Activated T-helper 17 cell treated with anti-CD3 and anti-CD28 coated beads, Interleukin-2, amount 50 U/mL, for 72 hours (primary cell): ENCODE measurements around the gene LAMA5. TPM values are rescaled to one million over a fixed set of nuclear protein-coding genes. Genes with fewer than 3 reads are reported as not detected.

Experiments used
- ATAC-seq: fragments of 150-1000 bp; cut with Tn5 transposase; replicated peaks from 2 replicates; pipeline ENCODE4 v1.10.0; 2021; ENCODE audit warnings: mild to moderate bottlenecking, moderate library complexity
- H3K27ac Mint-ChIP-seq: one replicate; pipeline ENCODE4 v1.8.0; 2022; ENCODE audit warnings: mixed read lengths
- H3K27me3 Mint-ChIP-seq: one replicate; pipeline ENCODE4 v1.8.0; 2022; ENCODE audit warnings: mixed read lengths
- H3K36me3 Mint-ChIP-seq: one replicate; pipeline ENCODE4 v1.8.0; 2022; ENCODE audit warnings: low read depth, mild to moderate bottlenecking, mixed read lengths
- H3K4me1 Mint-ChIP-seq: one replicate; pipeline ENCODE4 v1.8.0; 2022; ENCODE audit warnings: mixed read lengths
- H3K4me3 Mint-ChIP-seq: one replicate; pipeline ENCODE4 v1.8.0; 2022; ENCODE audit warnings: mild to moderate bottlenecking, mixed read lengths
- H3K9me3 Mint-ChIP-seq: one replicate; pipeline ENCODE4 v1.8.0; 2022; ENCODE audit warnings: mixed read lengths
- total RNA-seq, 2 donors: library from RNA; stranded (reverse); gene quantifications; one replicate each; pipeline ENCODE4 v1.2.3, GENCODE V29; 2022

Gene LAMA5
- total RNA-seq, 2 donors from 2014 or later = 0.29 to 0.39 TPM

GRCh38 chr20:62362590-62362940 is 4.5 kb downstream of the LAMA5 start:
- Mint-ChIP-seq H3K27ac (no peak overlapping the region), H3K9me3 (no peaks in the 10 kb centered on the region), H3K4me3 (no peak overlapping the region), H3K27me3 (peaks cover 9% of the 10 kb centered on the region), H3K36me3 (no peaks in the 10 kb centered on the region), H3K4me1 (no peaks in the 10 kb centered on the region)
- no peak for ATAC-seq

DNA sequence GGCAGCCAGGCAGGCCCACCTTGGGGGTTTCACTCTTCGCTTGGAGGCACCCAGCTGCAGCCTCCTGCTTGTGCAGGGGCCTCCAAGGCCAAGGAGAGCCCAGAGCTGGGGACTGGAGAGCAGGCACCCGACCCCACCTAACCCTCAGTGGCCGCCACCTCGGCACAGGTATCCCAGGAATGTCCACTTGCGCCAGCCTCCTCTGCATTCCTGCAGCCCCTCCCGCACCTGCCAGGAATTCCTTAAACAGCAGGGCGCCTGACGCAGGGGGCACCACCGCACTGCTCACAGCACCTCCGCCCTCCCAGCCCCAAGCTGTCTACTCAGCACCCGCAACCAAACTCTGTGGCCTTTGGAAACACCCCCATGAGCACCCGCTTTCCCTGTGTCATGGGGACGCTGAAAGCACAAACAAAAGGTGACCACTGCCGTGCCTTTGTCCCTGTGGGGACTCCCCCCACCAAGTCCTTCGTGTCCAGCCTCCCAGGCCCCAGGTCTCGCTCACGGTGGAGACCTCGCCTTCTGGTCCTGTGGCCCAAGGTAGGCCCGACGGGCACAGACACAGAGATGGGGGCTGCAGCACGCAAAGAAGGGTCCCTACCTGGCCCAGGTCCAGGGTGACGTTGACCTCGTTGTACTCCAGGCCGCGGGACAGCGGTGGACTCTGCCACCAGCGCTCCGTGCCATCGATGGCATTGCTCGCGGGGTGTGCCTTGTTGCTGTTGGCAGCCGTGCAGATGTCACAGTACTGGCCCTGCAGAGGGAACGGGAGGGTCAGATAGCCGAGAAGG is 5.1 kb downstream of the LAMA5 start:
- no peak for ATAC-seq
- H3K36me3 Mint-ChIP-seq = no peaks in the 10 kb centered on the region
- no peaks in the 10 kb centered on the region for H3K9me3 Mint-ChIP-seq
- no peak overlapping the region for H3K4me3 Mint-ChIP-seq
- no peak overlapping the region for H3K27ac Mint-ChIP-seq
- no peaks in the 10 kb centered on the region for H3K4me1 Mint-ChIP-seq
- peaks cover 9% of the 10 kb centered on the region for H3K27me3 Mint-ChIP-seq

GRCh38 chr20:62360854-62361798 is 6.0 kb downstream of the LAMA5 start:
- Mint-ChIP-seq H3K4me1 (no peaks in the 10 kb centered on the region), H3K36me3 (no peaks in the 10 kb centered on the region), H3K4me3 (no peak overlapping the region), H3K27ac (no peak overlapping the region), H3K9me3 (no peaks in the 10 kb centered on the region), H3K27me3 (peaks cover 9% of the 10 kb centered on the region)
- no peak for ATAC-seq

- no peaks in the 10 kb centered on the region for H3K9me3 Mint-ChIP-seq
- ATAC-seq = no peak
These were observed 7.5 kb downstream of the LAMA5 start for GRCh38 chr20:62359491-62360121.

DNA sequence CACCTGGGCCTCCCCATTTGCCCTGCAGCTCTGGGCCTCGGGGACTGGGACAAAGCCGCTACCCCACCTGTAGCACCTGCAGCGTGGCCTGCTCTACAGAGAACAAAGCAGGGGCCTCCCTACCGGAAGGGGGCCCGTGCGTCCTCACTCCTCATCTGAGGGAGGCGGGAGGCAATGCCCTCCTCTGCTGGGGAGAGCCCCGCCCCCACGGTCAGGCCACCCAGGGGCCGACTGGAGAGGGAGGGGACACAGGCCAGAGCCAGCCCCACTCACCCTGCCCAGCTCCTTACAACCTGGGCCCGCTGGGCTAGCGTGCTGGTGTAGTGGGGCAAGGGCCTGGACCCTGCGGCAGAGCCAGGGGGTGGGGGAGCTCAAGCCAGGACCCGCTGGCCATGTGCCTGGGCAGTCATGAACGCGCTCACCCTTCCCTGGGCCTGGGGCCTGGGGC is 8.0 kb downstream of the LAMA5 start:
- no peak overlapping the region for H3K4me3 Mint-ChIP-seq
- no peaks in the 10 kb centered on the region for H3K36me3 Mint-ChIP-seq
- H3K4me1 Mint-ChIP-seq = no peaks in the 10 kb centered on the region
- H3K9me3 Mint-ChIP-seq = no peaks in the 10 kb centered on the region
- ATAC-seq = no peak
- H3K27ac Mint-ChIP-seq = no peak overlapping the region
- H3K27me3 Mint-ChIP-seq = no peaks in the 10 kb centered on the region

More at GRCh38 chr20:62359491-62360121, 7.5 kb downstream of the LAMA5 start:
- H3K4me1 Mint-ChIP-seq = no peaks in the 10 kb centered on the region
- no peaks in the 10 kb centered on the region for H3K36me3 Mint-ChIP-seq
- H3K27me3 Mint-ChIP-seq = peaks cover under 1% of the 10 kb centered on the region
- no peak overlapping the region for H3K27ac Mint-ChIP-seq
- no peak overlapping the region for H3K4me3 Mint-ChIP-seq

DNA sequence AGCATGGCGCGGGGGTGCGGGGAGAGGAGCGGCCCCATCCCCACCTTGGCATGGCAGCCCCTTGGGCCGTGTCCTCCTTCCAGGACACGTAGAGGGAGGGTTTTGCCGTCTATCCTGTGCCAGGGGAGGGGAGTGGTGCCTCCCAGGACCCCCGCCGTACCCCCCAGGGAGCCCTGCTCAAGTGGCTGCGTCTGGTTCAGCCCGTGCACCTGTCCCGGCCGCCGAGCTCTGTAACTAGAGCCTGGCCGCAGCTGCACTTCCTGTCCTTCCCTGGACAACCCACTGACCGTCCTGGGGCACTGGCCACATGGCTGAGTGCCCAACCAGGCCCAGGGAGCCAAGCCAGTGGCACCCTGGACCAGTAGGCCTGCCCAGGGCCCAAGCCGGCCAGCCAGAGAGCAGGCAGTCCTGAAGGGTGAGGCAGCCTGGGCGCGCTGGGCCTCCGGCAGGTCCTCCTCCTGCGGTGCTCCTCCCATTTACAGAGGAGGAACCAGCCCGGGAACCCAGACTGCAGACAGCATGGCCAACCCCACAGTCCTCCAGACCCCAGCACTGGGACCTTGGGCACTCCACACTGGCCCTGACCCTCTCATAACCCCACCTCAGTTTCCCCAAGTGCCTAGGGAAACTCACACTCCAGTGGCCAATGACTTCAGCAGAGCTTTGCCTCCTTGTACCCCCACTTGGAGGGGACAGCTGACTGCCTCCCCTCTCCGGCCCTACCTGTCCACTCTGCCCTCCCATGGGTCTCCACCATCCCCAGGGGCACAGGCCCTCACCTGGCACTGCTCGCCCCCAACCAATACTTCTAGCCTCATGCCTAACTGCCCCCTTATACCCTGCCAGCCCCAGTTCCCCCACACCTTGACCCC is 8.7 kb downstream of the LAMA5 start:
- Mint-ChIP-seq H3K27me3 (no peaks in the 10 kb centered on the region), H3K27ac (no peak overlapping the region), H3K4me3 (no peak overlapping the region), H3K9me3 (no peaks in the 10 kb centered on the region), H3K36me3 (no peaks in the 10 kb centered on the region), H3K4me1 (no peaks in the 10 kb centered on the region)
- ATAC-seq = no peak

GRCh38 chr20:62357681-62358080 is 9.4 kb downstream of the LAMA5 start:
- no peaks in the 10 kb centered on the region for H3K36me3 Mint-ChIP-seq
- no peaks in the 10 kb centered on the region for H3K27me3 Mint-ChIP-seq
- H3K27ac Mint-ChIP-seq = no peak overlapping the region
- ATAC-seq = no peak
- H3K4me1 Mint-ChIP-seq = no peaks in the 10 kb centered on the region
- H3K9me3 Mint-ChIP-seq = no peaks in the 10 kb centered on the region
- no peak overlapping the region for H3K4me3 Mint-ChIP-seq

DNA sequence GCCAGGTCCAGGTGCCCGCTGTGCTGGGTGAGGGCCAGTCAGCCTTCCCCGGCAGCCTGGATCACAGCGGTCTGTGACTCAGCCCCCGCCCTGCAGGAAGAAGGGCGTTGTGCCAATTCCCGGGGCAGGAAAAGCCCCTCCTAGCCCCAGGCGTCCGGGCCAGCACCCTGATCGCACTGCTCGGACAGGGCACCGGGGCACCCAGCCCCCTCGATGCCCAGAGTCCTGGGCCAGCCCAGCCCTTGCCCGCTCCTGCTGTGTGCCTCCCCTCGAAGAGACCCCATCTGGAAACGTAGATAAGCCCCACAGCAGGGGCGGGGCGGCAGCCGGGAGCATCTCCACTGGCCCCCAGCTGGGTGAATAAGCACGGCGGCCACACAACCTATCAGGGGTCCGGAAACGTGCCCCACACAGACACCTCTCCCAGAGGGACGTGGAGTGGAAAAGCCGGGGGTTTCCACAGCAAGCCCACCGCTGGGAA is 9.9 kb downstream of the LAMA5 start:
- no peak overlapping the region for H3K27ac Mint-ChIP-seq
- H3K9me3 Mint-ChIP-seq = no peaks in the 10 kb centered on the region
- H3K36me3 Mint-ChIP-seq = no peaks in the 10 kb centered on the region
- ATAC-seq = no peak
- H3K4me1 Mint-ChIP-seq = no peaks in the 10 kb centered on the region
- H3K27me3 Mint-ChIP-seq = no peaks in the 10 kb centered on the region
- H3K4me3 Mint-ChIP-seq = no peak overlapping the region

- ATAC-seq = no peak
- Mint-ChIP-seq H3K9me3 (no peaks in the 10 kb centered on the region), H3K27me3 (no peaks in the 10 kb centered on the region), H3K4me1 (no peaks in the 10 kb centered on the region), H3K4me3 (no peak overlapping the region), H3K27ac (no peak overlapping the region), H3K36me3 (no peaks in the 10 kb centered on the region)
These were observed 10.4 kb downstream of the LAMA5 start for GRCh38 chr20:62356589-62357186.

DNA sequence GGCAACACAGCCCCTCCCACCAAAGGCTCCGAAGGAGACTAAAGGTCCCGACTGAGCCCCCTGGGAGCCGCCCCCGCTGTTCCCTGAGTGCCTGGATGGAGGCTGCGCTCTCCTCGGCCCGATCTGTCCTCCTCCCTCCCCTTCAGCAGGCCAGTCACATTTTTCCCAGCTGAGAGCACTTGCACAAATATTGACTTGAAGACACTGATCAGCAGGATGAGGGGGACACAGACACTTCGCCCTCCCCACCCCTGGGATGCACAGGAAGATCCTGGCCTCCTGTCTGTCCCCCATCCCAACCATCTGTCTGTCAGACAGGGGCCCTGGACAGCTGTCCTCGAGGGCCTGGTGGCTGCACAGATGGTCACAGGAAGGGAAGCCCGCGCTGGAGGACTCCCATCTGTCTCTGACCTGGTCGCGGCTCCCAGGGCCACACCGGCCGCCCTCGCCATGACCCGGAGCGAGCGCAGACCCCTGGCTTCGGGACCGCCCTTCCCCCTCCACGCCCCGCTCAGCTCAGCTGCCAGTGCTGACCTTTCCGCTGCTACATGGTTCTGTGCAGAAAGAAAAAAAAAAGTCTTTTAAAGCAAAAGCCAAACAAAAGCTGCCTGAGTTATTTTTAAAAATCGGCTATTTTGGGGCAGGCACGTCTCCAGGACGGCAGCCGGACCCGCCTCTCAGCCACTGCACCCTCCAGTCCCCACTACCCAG is 11.1 kb downstream of the LAMA5 start:
- ATAC-seq = no peak
- Mint-ChIP-seq H3K36me3 (no peaks in the 10 kb centered on the region), H3K27ac (no peak overlapping the region), H3K27me3 (no peaks in the 10 kb centered on the region), H3K4me1 (no peaks in the 10 kb centered on the region), H3K9me3 (no peaks in the 10 kb centered on the region), H3K4me3 (no peak overlapping the region)

DNA sequence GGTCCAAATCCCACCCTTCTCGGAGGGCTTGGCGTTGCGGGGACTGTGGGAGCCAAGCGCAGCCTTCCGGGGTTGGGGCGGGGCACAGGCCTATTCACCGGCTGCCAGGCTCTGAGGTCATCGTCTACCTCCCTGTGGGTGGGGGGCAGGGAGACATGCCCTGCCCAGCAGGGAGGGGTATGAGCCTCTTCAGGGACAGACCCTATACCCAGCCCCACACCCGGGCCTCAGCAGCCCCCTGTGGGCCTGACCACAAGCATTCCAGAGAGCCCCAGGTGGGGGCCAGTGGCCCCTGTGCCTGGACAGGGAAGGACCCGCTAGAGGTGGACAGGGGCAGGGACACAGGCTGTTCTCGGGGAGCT is 11.6 kb downstream of the LAMA5 start:
- H3K27ac Mint-ChIP-seq = no peak overlapping the region
- no peaks in the 10 kb centered on the region for H3K36me3 Mint-ChIP-seq
- ATAC-seq = no peak
- H3K9me3 Mint-ChIP-seq = no peaks in the 10 kb centered on the region
- H3K27me3 Mint-ChIP-seq = no peaks in the 10 kb centered on the region
- no peak overlapping the region for H3K4me3 Mint-ChIP-seq
- no peaks in the 10 kb centered on the region for H3K4me1 Mint-ChIP-seq

GRCh38 chr20:62354811-62355341 is 12.2 kb downstream of the LAMA5 start:
- no peak for ATAC-seq
- H3K27ac Mint-ChIP-seq = no peak overlapping the region
- H3K4me3 Mint-ChIP-seq = no peak overlapping the region
- H3K4me1 Mint-ChIP-seq = no peaks in the 10 kb centered on the region
- H3K9me3 Mint-ChIP-seq = no peaks in the 10 kb centered on the region
- H3K27me3 Mint-ChIP-seq = no peaks in the 10 kb centered on the region
- H3K36me3 Mint-ChIP-seq = no peaks in the 10 kb centered on the region
